Suppressor macrophage treated with lipopolysaccharide for 4 hours (primary cell): ENCODE data around the gene DAPK1.

Experiments used
- DNase-seq: peaks from one replicate; pipeline ENCODE4 v3.0.0-alpha.2; 2020

DAPK1 gene

GRCh38 chr9:87597710-87598443, 100.2 kb downstream of the DAPK1 start:
- no peak for DNase-seq

- DNase-seq: no peak
Measured at GRCh38 chr9:87599901-87600610, 102.4 kb downstream of the DAPK1 start.

- DNase-seq: peak; percentile 81
Measured at GRCh38 chr9:87601176-87601575, 103.5 kb downstream of the DAPK1 start.

GRCh38 chr9:87601595-87601994, 103.9 kb downstream of the DAPK1 start:
- DNase-seq: no peak

- no peak for DNase-seq
Measured at GRCh38 chr9:87602933-87603643, 105.4 kb downstream of the DAPK1 start.

- no peak for DNase-seq
Measured at GRCh38 chr9:87603854-87604490, 106.3 kb downstream of the DAPK1 start.

GRCh38 chr9:87604886-87605588, 107.4 kb downstream of the DAPK1 start:
- DNase-seq: no peak

- no peak for DNase-seq
Measured at GRCh38 chr9:87605676-87606075, 108.0 kb downstream of the DAPK1 start.

- DNase-seq: no peak
Measured at GRCh38 chr9:87606841-87607521, 109.3 kb downstream of the DAPK1 start.

GRCh38 chr9:87607859-87608258, 110.2 kb downstream of the DAPK1 start:
- DNase-seq: peak; percentile 54

- DNase-seq: no peak
Measured at GRCh38 chr9:87609002-87609401, 111.3 kb downstream of the DAPK1 start.

GRCh38 chr9:87609486-87609885, 111.8 kb downstream of the DAPK1 start:
- DNase-seq: no peak

- DNase-seq: no peak
Measured at GRCh38 chr9:87610200-87611155, 112.8 kb downstream of the DAPK1 start.

- DNase-seq: no peak
Measured at GRCh38 chr9:87611776-87612175, 114.1 kb downstream of the DAPK1 start.

- DNase-seq: no peak
Measured at GRCh38 chr9:87612536-87612935, 114.9 kb downstream of the DAPK1 start.

GRCh38 chr9:87613265-87614111, 115.8 kb downstream of the DAPK1 start:
- DNase-seq: no peak

- DNase-seq: peak; percentile 71
Measured at GRCh38 chr9:87614397-87614796, 116.7 kb downstream of the DAPK1 start.

- DNase-seq: no peak
Measured at GRCh38 chr9:87615136-87615535, 117.5 kb downstream of the DAPK1 start.

GRCh38 chr9:87615547-87616148, 118.0 kb downstream of the DAPK1 start:
- DNase-seq: no peak
